Activated naive CD4-positive, alpha-beta T cell treated with Interleukin-2 at 50 U/mL for 16 hours (primary cell): ENCODE results near the gene OR4K1.
"Not testable (repeated sequence)": the region's sequence is repeated elsewhere in the genome, so short reads cannot be mapped to it uniquely, and the experiment has no call there.

Experiments
- DNase-seq: peaks from one replicate; pipeline ENCODE4 v3.0.0-alpha.2; 2020

Gene OR4K1, protein sequence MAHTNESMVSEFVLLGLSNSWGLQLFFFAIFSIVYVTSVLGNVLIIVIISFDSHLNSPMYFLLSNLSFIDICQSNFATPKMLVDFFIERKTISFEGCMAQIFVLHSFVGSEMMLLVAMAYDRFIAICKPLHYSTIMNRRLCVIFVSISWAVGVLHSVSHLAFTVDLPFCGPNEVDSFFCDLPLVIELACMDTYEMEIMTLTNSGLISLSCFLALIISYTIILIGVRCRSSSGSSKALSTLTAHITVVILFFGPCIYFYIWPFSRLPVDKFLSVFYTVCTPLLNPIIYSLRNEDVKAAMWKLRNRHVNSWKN

DNA sequence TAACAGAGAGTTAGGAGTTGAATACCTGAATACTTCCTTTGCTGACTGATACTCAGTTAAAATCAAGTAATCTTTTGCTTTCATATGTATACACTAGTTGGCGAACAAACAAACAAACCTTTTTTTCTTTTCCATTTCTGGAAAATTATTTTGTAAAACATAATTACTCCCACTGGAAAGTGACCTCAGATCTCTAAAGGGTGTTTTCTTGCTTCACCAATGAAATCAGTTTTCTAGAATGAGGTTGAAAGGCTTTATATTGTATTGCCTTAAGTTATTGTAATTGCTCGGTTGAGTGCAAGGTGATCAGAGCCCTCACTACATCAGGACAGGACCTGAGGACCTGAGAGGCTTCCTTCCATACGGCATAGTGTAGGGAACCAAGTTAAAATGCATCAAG, at the start of gene OR4K1:
Gene OR4K1 (plus strand): TSS at position 301 of the 400 bp plus-strand sequence. CDS start 4,750 bp downstream, outside the sequence.
- no peak for DNase-seq

DNA sequence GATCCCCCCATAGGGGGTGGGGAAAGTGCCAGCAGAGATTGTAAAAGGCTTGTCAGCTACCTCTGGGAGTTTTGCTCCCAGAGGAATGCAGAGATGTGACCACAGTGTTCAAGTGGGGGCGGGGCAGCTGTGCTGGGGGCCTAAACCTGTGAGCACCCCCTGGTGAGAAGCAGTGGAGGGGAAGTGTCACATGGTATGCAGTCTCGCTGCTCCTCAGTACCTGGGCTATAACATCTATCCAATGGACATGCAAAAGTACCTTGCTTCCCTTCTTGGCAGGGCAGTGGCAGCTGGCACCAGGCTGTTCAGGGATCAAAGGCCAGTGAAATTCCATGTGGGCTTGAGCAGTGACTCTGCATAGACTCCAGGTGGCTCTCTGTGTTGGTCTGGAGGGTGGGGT, 35.4 kb upstream of the OR4K1 start:
- DNase-seq = no peak

DNA sequence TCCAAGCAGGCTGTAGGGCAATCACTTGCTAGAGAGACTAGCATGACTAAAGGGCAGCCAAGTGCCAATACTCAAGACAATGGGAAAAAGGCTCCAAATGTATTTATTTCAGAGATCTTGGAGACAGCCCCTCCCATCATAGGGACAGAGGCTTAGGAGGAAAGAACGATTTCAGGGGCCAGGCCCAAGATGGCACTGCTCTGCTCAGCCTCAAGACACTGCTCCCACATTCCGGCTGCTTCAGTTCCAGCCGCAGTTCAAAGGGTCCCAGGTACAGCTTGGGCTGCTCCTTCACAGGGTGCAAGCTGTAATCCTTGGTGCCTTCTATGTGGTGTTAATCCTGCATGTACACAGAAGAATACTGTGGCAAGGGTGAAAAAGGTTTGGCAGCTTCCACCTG, 29.7 kb upstream of the OR4K1 start:
- DNase-seq = no peak

DNA sequence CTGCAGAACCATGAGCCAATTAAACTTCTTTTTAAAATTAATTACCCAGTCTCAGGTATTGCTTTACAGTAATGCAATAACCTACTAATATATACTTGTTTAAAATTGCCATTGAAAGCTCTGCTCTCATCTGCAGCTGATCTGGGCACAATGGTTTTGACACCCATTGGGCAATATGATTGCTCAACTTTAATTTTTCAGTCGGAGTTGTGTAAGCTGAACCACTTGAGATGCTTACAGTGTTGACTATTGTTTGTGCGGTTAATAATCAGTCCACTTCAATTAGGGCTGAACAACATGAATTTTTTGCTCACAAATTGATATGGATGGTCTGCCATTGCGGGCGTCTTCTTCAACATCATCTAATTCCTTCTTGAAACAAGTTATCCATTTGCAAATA, 28.3 kb upstream of the OR4K1 start:
- DNase-seq = no peak

GRCh38 chr14:19906665-19907064, 24.1 kb upstream of the OR4K1 start:
- no peak for DNase-seq

DNA sequence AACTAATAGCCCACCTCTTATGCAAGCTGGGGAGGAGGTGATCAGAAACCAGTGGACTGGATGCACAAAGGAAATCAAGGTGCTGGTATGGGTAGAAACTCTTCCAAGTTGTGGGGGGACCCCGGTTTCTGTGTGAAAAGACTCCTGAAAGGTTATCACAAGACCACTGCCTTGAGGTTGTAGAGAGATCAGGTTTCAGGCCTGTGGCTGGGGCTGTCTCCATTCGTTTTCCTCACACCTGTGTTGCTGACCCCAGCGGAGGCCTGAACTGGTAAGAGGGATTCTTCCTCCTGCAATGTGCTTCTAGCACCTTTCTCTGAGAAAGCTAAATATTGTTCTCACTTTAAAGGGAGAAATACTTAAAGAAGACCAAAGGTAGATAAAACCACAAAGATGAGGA, 19.6 kb upstream of the OR4K1 start:
- no peak for DNase-seq

- no peak for DNase-seq
Measured at GRCh38 chr14:19917243-19917642, 13.5 kb upstream of the OR4K1 start.

GRCh38 chr14:19917955-19918518, 12.7 kb upstream of the OR4K1 start:
- DNase-seq = no peak

DNA sequence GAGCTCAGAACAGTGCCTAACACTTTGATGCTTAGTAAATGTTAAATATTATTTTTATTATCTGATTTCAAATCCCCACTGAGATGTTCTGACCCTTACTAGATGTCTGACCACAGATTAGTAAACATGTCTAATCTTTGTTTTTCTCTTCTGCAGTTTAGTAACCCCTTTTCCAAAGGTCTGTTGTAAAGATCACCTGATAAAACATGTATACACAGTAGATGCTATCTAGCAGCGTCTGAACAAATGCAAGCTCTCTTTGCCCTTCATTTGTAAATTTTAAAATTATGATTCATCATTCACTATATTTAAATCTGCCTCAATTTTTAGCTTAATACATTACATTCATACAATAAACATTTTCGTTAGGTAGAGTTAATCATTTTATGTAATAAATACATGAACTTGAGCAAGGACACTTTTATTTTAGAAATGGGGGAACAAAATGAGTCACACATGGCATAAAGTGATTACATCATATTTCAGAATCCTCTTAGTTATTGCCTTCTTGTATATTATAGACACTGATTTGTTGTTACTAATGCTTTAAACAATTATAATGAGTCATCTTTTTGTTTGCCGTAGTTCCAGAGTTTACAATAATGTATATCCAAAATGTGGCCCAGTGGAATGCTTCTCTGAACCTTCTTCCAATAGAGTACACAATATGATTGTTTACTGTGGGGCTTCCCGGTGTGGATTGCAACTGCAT, 12.0 kb upstream of the OR4K1 start:
- no peak for DNase-seq

DNA sequence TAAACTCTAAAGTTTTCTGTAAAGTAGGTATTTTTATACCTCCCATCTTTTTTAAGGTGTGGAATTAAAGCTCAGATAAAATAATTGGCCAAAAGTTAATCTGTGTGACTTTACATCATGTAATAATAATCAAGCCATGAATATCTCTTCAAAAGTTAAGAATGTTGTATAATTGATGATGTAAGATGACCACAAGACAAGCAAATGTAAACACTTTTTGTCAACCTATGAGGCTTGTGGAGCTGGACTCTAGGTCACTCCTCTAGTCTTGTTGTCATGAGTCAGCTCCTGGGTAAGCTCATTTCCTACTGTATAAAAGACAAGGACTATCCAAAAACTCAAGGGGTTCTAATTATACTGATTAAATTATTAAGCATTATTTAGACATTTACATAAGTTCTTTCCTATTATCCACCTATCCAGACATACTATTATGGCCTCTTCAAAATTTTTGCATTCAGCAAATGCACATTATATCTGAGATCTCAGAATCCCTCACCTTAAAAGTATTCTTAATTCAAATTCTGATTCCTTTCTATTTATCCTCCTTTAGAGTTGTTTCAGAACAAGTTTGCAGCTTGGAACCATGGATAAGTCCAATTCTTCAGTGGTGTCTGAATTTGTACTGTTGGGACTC, 10.6 kb upstream of the OR4K1 start, which contains the start of gene OR4K5:
Gene OR4K5 (plus strand): TSS at position 587 of the 637 bp plus-strand sequence. CDS start 0 bp downstream, at position 587.
- DNase-seq = no peak

- DNase-seq = no peak
Measured at GRCh38 chr14:19941668-19942067, 11.0 kb downstream of the OR4K1 start.

- DNase-seq = no peak
Measured at GRCh38 chr14:19947413-19948090, 16.8 kb downstream of the OR4K1 start.

- no peak for DNase-seq
Measured at GRCh38 chr14:19949218-19949617, 18.5 kb downstream of the OR4K1 start.

- not testable (repeated sequence) for DNase-seq
Measured at GRCh38 chr14:19969735-19970134, 39.0 kb downstream of the OR4K1 start.

DNA sequence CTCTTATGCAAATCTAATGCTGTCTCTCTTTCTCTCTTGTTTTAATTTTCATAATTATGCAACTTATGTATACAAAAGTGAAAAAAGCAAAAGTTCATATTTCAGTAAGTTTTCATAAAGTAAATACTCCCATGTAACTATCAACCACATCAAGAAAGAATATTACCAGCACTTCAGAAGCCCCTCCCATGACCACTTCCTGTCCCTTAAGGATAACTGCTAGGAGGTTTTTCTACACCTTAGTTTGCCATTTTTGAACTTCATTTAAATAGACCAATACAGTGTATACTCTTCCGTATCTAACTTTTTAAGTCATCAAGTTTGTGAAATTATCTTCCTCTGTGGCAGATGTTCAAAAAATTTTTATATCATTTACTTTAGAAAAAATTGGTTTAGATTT, 44.1 kb downstream of the OR4K1 start:
- DNase-seq = no peak

DNA sequence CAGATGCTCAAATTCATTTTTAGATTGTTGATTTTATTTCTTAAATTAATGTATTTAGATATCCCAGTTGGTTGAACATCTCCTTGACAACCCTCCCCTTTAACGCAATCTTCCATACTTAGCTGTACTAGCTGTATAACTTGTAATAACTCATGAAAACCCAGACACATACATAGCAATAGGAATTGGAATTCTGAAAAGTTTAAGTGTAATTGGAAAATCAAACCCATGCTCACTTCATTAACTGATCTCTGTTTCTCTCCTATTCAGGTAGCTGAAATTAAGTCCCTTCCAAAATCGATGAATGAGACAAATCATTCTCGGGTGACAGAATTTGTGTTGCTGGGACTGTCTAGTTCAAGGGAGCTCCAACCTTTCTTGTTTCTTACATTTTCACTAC, 44.6 kb downstream of the OR4K1 start, which contains the start of gene OR4K15:
Gene OR4K15 (plus strand): TSS at position 301 of the 400 bp plus-strand sequence. CDS start 0 bp downstream, at position 301.
- no peak for DNase-seq
